Esophagus muscularis mucosa (tissue), 4 donors: Measurements from ENCODE around the gene PCDHGA2.

Experiments
- EP300 ChIP-seq: sonication (generic); formaldehyde crosslinking; IDR thresholded peaks from one replicate; pipeline ENCODE4 v1.6.1; 2017; ENCODE audit warnings: antibody characterized with exemption
- POLR2A ChIP-seq: fragments of 450-650 bp; IDR thresholded peaks from one replicate; pipeline ENCODE4 v1.6.1; 2017; ENCODE audit warnings: antibody characterized with exemption, moderate library complexity, mild to moderate bottlenecking, low read depth
- POLR2AphosphoS5 ChIP-seq, 2 donors: sonication (generic); formaldehyde crosslinking; IDR thresholded peaks; one replicate each; pipeline ENCODE4 v1.6.1; 2017; ENCODE audit warnings: antibody characterized with exemption in 2 of 2
- TF ChIP-seq, protein P1 (sequence below), 3 experiments: fragments of 200-600 bp in 2 of 3; fragments of 450-650 bp in 1 of 3; sonication (generic) in 2 of 3; IDR thresholded peaks; one replicate each; pipeline ENCODE4 v1.5.1; 2017 to 2019; ENCODE audit warnings: antibody characterized with exemption in 3 of 3, mild to moderate bottlenecking in 2 of 3, moderate library complexity in 1 of 3

DNA sequence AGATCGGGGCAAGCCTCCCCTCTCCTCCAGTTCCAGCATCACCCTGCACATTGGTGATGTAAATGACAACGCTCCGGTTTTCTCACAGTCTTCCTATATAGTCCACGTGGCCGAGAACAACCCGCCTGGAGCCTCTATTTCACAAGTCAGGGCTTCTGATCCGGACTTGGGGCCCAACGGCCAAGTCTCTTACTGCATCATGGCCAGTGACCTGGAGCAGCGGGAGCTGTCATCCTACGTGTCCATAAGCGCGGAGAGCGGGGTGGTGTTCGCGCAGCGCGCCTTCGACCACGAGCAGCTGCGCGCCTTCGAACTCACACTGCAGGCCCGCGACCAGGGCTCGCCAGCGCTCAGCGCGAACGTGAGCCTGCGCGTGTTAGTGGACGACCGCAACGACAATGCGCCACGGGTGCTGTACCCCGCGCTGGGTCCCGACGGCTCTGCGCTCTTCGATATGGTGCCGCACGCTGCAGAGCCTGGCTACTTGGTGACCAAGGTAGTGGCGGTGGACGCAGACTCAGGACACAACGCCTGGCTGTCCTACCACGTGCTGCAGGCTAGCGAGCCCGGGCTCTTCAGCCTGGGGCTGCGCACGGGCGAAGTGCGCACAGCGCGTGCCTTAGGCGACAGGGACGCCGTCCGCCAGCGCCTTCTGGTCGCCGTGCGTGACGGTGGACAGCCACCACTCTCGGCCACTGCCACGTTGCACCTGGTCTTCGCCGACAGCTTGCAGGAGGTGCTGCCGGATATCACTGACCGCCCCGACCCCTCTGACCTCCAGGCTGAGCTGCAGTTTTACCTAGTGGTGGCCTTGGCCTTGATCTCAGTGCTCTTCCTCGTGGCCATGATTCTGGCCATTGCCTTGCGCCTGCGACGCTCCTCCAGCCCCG lies 50.8 kb downstream of the PCDHGA2 start:
- TF ChIP-seq, protein P1, sequence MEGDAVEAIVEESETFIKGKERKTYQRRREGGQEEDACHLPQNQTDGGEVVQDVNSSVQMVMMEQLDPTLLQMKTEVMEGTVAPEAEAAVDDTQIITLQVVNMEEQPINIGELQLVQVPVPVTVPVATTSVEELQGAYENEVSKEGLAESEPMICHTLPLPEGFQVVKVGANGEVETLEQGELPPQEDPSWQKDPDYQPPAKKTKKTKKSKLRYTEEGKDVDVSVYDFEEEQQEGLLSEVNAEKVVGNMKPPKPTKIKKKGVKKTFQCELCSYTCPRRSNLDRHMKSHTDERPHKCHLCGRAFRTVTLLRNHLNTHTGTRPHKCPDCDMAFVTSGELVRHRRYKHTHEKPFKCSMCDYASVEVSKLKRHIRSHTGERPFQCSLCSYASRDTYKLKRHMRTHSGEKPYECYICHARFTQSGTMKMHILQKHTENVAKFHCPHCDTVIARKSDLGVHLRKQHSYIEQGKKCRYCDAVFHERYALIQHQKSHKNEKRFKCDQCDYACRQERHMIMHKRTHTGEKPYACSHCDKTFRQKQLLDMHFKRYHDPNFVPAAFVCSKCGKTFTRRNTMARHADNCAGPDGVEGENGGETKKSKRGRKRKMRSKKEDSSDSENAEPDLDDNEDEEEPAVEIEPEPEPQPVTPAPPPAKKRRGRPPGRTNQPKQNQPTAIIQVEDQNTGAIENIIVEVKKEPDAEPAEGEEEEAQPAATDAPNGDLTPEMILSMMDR (IDR thresholded peaks at IDR 0.05): no peak
- TF ChIP-seq EP300: no peak
- TF ChIP-seq POLR2AphosphoS5 (IDR thresholded peaks at IDR 0.05): no peak
- no peak for TF ChIP-seq POLR2A
